ENCODE measurements around the gene RNF208. TPM values are rescaled to one million over a fixed set of nuclear protein-coding genes. Genes with fewer than 3 reads are reported as not detected.

The RNF208 gene
- total and polyA plus RNA-seq, 9 of the 15 experiments (the other 6 are each of a cell fraction or from before 2014, with no cell fraction given), result 0.15 to 6.9 (median 0.50) TPM; not detected in 2

- Histone ChIP-seq H3K36me3 (ENCODE audit: control insufficient read depth, insufficient read depth, low read length) (peaks cover 34% of the 10 kb centered on the region), H3K4me3 (no peak overlapping the region), H3K27me3 (ENCODE audit: control insufficient read depth in 2 of 2, insufficient read depth in 2 of 2, low read length in 2 of 2) (no peaks in the 10 kb centered on the region), H3K4me2 (ENCODE audit: insufficient read depth, low read length) (0 out of 2 replicates have a peak overlapping the region, but pooled peaks have one; percentile 97), H3K79me2 (ENCODE audit: control insufficient read depth, insufficient read depth, low read length) (peaks cover 39% of the 10 kb centered on the region), H3K9me1 (ENCODE audit: control insufficient read depth, insufficient read depth, low read length) (no peaks in the 10 kb centered on the region), H3K9me3 (replicated peaks; ENCODE audit: control insufficient read depth, insufficient read depth, low read depth, low read length) (no peaks in the 10 kb centered on the region), H3K9ac (ENCODE audit: insufficient read depth in 1 of 2, low read depth in 2 of 2, low read length in 2 of 2) (peak overlapping the region in 1 of 2 experiments; percentile 95; a peak in 2 of 4 replicates), H2AFZ (ENCODE audit: low read depth, low read length) (no peak overlapping the region), H3K27ac (ENCODE audit: extremely low read depth, low read depth, low read length) (no peak overlapping the region), H4K20me1 (replicated peaks; ENCODE audit: control insufficient read depth, insufficient read depth, low read length) (no peaks in the 10 kb centered on the region; the same call in 1 of the 2 replicates), H3K4me1 (replicated peaks in 1 of 2; ENCODE audit: control insufficient read depth in 2 of 2, insufficient read depth in 2 of 2, low read length in 2 of 2) (peaks cover 13 to 51% of the 10 kb centered on the region in 2 experiments)
- DNase-seq (ENCODE audit: extremely low read depth in 1 of 4, low spot score in 3 of 4) (no peak), FAIRE-seq (no peak), ATAC-seq (no peak)
- TF ChIP-seq DDX20 (tag; IDR thresholded peaks at IDR 0.05; ENCODE audit: low read depth) (no peak), HOMEZ (CRISPR knock-in tag; IDR thresholded peaks at IDR 0.05) (no peak), IRF9 (tag; IDR thresholded peaks at IDR 0.05) (no peak), RUNX1 (IDR thresholded peaks at IDR 0.05; ENCODE audit: low read depth) (no peak), ZBTB33 (CRISPR knock-in tag; IDR thresholded peaks at IDR 0.05) (peak; percentile 27; the same call in 1 of the 2 replicates), ZNF146 (CRISPR knock-in tag; IDR thresholded peaks at IDR 0.05; ENCODE audit: unreplicated experiment) (no peak), PCBP1 (IDR thresholded peaks at IDR 0.05; ENCODE audit: low read depth, low read length, poor library complexity, severe bottlenecking) (no peak), ILK (tag; IDR thresholded peaks at IDR 0.05; ENCODE audit: borderline replicate concordance, low read depth) (no peak)
- BruUV-seq (replicated peaks), result no TSS peak
- ChIA-PET CTCF (ENCODE audit: low intra/inter-chr PET ratio) (no interaction called here), POLR2A (interaction anchor here (0.7 to 8.3 kb wide), 3 partner anchors 10 to 16 kb away, joined by 3 to 221 read pairs (median 4); partner anchors contain the start of gene TUBB4B)
- in situ Hi-C loops (cut with MboI), result no loop called here
- intact Hi-C loops (cut with micrococcal nuclease), result no loop called here
- 97% methylated on average over 11 of the region's 15 CpGs for WGBS (ENCODE audit: insufficient coverage, low coverage, missing lambda C conversion rate)
Observed at GRCh38 chr9:137256856-137257255, 34.8 kb upstream of the RNF208 start.

Data from K562 (cell line).